ENCODE measurements around the gene EFNA3. TPM values are rescaled to one million over a fixed set of nuclear protein-coding genes. Genes with fewer than 3 reads are reported as not detected.

Gene EFNA3
- polyA plus RNA-seq, 1 donor (not counting 4 experiments of a cell fraction or from before 2014, with no cell fraction given) = 4.4 TPM

GRCh38 chr1:155053531-155054105 is 25.0 kb upstream of the EFNA3 start:
- Histone ChIP-seq H3K9me3 (ENCODE audit: control insufficient read depth, low read depth, low read length) (no peaks in the 10 kb centered on the region), H2AFZ (ENCODE audit: control insufficient read depth, low read length) (no peak overlapping the region), H3K9me1 (ENCODE audit: control insufficient read depth, extremely low read depth, insufficient read depth, low read length) (no peaks in the 10 kb centered on the region), H3K27ac (ENCODE audit: control insufficient read depth, insufficient read depth, low read length) (peak overlapping the region; percentile 17), H3K4me2 (ENCODE audit: control insufficient read depth, extremely low read depth, insufficient read depth, low read depth, low read length) (peak overlapping the region; percentile 95), H3K4me3 (ENCODE audit: control insufficient read depth in 2 of 3, extremely low read depth in 1 of 3, insufficient read depth in 2 of 3, low read depth in 1 of 3, low read length in 3 of 3) (peak overlapping the region in 2 of 3 experiments; percentile 41 to 93), H3K4me1 (ENCODE audit: control insufficient read depth, extremely low read depth, insufficient read depth, low read length) (peaks cover 27% of the 10 kb centered on the region), H3K79me2 (ENCODE audit: control insufficient read depth, insufficient read depth, low read length) (peaks cover 33% of the 10 kb centered on the region), H4K20me1 (ENCODE audit: control insufficient read depth, extremely low read depth, insufficient read depth, low read length) (no peaks in the 10 kb centered on the region), H3K27me3 (ENCODE audit: control insufficient read depth, extremely low read depth, insufficient read depth, low read length) (no peaks in the 10 kb centered on the region), H3K36me3 (ENCODE audit: control insufficient read depth in 2 of 2, extremely low read depth in 1 of 2, insufficient read depth in 2 of 2, low read length in 2 of 2) (peaks cover 29 to 34% of the 10 kb centered on the region in 2 experiments), H3K9ac (ENCODE audit: control insufficient read depth, extremely low read depth, insufficient read depth, low read length) (peak overlapping the region; percentile 84)
- FAIRE-seq (no peak), DNase-seq (ENCODE audit: low read depth, low spot score) (no peak)
- no peak for TF ChIP-seq EZH2 (IDR thresholded peaks at IDR 0.05; ENCODE audit: low read length)
- no peak for TF ChIP-seq CTCF (optimal IDR thresholded peaks at IDR 0.05 in 1 of 3, IDR thresholded peaks at IDR 0.05 in 1 of 3, conservative IDR thresholded peaks at IDR 0.05 in 1 of 3; ENCODE audit: extremely low read depth in 1 of 3, insufficient read depth in 2 of 3, low read length in 3 of 3)
- dilution Hi-C loops (cut with MboI; ENCODE audit: extremely low pct_ligation_motif_present, low sequenced_read_pairs) = no loop called here

- dilution Hi-C loops (cut with MboI; ENCODE audit: extremely low pct_ligation_motif_present, low sequenced_read_pairs) = no loop called here
- peaks cover 24% of the 10 kb centered on the region for H3K4me1 ChIP-seq (ENCODE audit: control insufficient read depth, extremely low read depth, insufficient read depth, low read length)
- FAIRE-seq = no peak
Measured at GRCh38 chr1:155057104-155057503, 21.5 kb upstream of the EFNA3 start.

More at GRCh38 chr1:155057104-155057503, 21.5 kb upstream of the EFNA3 start:
- TF ChIP-seq EZH2 (IDR thresholded peaks at IDR 0.05; ENCODE audit: low read length) = no peak
- TF ChIP-seq CTCF (optimal IDR thresholded peaks at IDR 0.05 in 1 of 3, IDR thresholded peaks at IDR 0.05 in 1 of 3, conservative IDR thresholded peaks at IDR 0.05 in 1 of 3; ENCODE audit: extremely low read depth in 1 of 3, insufficient read depth in 2 of 3, low read length in 3 of 3) = no peak
- peaks cover 5% of the 10 kb centered on the region for H4K20me1 ChIP-seq (ENCODE audit: control insufficient read depth, extremely low read depth, insufficient read depth, low read length)
- H3K9me3 ChIP-seq (ENCODE audit: control insufficient read depth, low read depth, low read length) = no peaks in the 10 kb centered on the region
- no peaks in the 10 kb centered on the region for H3K9me1 ChIP-seq (ENCODE audit: control insufficient read depth, extremely low read depth, insufficient read depth, low read length)
- H3K9ac ChIP-seq (ENCODE audit: control insufficient read depth, extremely low read depth, insufficient read depth, low read length) = no peak overlapping the region
- peaks cover 23% of the 10 kb centered on the region for H3K79me2 ChIP-seq (ENCODE audit: control insufficient read depth, insufficient read depth, low read length)
- H2AFZ ChIP-seq (ENCODE audit: control insufficient read depth, low read length) = no peak overlapping the region
- H3K27me3 ChIP-seq (ENCODE audit: control insufficient read depth, extremely low read depth, insufficient read depth, low read length) = no peaks in the 10 kb centered on the region
- no peak overlapping the region for H3K4me3 ChIP-seq (ENCODE audit: control insufficient read depth in 2 of 3, extremely low read depth in 1 of 3, insufficient read depth in 2 of 3, low read depth in 1 of 3, low read length in 3 of 3)
- no peak overlapping the region for H3K4me2 ChIP-seq (ENCODE audit: control insufficient read depth, extremely low read depth, insufficient read depth, low read depth, low read length)
- H3K27ac ChIP-seq (ENCODE audit: control insufficient read depth, insufficient read depth, low read length) = no peak overlapping the region
- peaks cover 52 to 57% of the 10 kb centered on the region in 2 experiments for H3K36me3 ChIP-seq (ENCODE audit: control insufficient read depth in 2 of 2, extremely low read depth in 1 of 2, insufficient read depth in 2 of 2, low read length in 2 of 2)
- DNase-seq (ENCODE audit: low read depth, low spot score) = no peak

Measured in keratinocyte (primary cell).